Measurements from ENCODE around the gene BET1L.
"Not testable (repeated sequence)": the region's sequence is repeated elsewhere in the genome, so short reads cannot be mapped to it uniquely, and the experiment has no call there.

DNA sequence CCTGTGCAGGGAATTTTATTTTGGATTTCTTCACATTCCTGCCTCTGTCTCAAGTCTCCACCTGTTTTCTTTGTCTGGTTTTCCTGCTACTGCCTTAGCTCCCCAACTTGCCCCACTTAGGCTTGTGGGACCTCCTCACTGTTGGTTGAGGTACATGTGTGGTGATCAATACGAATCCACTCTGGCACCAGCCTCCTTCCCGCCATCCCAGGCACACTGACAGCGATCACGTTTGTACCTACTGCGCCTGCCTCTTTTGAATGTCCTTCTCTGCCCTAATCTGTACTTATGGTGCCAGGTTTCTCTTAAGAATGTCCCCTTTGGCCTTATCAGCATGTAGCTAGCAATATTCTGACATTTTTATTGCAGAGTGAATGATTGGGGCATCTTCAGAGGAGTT, 16.7 kb downstream of the BET1L start:
- TF ChIP-seq CTCF (IDR thresholded peaks at IDR 0.05; ENCODE audit: insufficient read depth, low read depth, low read length); EZH2 (IDR thresholded peaks at IDR 0.05; ENCODE audit: insufficient read depth, low read length): not testable (repeated sequence)

All from astrocyte (in vitro differentiated cells and primary cell).